ENCODE measurements around the gene AAGAB.

GRCh38 chr15:67156834-67157233 lies 97.6 kb downstream of the AAGAB start:
- TF ChIP-seq POLR2A (IDR thresholded peaks at IDR 0.05; ENCODE audit: low read depth, low read length) (no peak), TAF1 (IDR thresholded peaks at IDR 0.05; ENCODE audit: low read depth, low read length) (no peak), POLR2AphosphoS5 (IDR thresholded peaks at IDR 0.05; ENCODE audit: low read depth, low read length) (no peak), SPI1 (IDR thresholded peaks at IDR 0.05; ENCODE audit: low read depth, low read length) (no peak), POU2F2 (IDR thresholded peaks at IDR 0.05; ENCODE audit: low read depth, low read length) (no peak), PAX5 (IDR thresholded peaks at IDR 0.05; ENCODE audit: insufficient read depth, low read length, severe bottlenecking) (no peak)

Measured in GM12891 (cell line).